GM18517 (cell line): ENCODE data around the gene GIPC3.
A peak's percentile ranks its signal among the peaks of the same experiment; 100 is the strongest.
"Not testable (repeated sequence)": the region's sequence is repeated elsewhere in the genome, so short reads cannot be mapped to it uniquely, and the experiment has no call there.

Experiments
- ATAC-seq: cut with Tn5 transposase; IDR thresholded peaks from one replicate; pipeline ENCODE4 v1.9.1; 2021; ENCODE audit warnings: mild to moderate bottlenecking, moderate library complexity; ENCODE audit not compliant: unreplicated experiment

GIPC3 gene

DNA sequence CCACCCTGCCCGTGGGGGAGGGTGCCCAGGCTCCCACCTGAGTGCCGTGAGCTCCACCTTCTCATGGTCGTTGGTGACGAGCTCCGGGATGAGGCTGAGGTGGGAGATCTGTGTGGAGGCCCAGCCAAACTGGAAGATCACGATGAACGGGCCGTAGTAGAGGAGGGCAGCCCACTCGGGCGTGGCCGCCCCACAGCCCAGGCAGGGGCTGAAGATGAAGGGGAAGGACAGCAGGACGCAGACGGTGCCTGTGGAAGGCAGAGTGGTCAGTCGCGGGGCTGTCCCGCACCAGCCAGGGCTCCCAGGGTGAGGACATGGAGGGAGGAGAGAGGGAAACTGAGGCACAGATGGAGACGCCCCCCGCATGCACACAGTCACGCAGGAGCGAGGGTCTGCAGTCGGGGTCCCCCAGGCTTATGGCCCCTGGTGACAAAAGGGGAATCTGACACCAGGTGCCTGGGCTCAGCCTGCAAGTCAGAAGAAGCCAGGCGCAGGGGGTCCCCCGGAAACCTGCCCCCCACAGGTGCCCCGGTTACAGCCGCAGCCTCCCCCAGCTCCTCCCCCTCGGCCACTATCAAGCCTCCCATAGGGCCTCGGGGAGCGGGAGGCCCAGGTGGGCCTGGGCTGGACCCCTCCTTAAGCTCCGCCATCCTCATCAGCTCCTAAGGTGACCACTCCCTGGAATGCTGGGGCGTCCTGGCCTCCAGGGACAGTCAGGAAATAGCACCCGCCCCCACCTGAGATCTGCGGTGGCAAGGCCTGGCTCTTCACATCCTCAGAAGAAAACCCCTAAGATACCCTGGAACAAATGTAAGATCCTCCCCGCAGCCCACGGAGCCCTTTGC lies 34.1 kb upstream of the GIPC3 start:
- ATAC-seq = no peak

DNA sequence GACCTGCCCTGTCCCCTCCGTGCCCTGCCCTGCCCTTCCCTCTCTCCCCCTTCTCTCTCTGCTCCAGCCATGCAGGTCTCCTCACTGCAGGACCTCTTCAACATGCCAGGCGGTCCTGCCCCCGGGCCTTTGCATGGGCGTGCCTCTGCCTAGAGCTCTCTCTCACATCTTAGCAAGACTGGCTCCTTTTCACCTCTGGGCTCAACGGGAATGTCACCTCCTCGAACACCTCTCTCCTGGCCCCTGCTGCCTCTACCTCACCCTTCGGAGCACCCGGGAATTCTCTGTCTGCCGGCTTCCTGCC lies 33.5 kb upstream of the GIPC3 start:
- no peak for ATAC-seq

DNA sequence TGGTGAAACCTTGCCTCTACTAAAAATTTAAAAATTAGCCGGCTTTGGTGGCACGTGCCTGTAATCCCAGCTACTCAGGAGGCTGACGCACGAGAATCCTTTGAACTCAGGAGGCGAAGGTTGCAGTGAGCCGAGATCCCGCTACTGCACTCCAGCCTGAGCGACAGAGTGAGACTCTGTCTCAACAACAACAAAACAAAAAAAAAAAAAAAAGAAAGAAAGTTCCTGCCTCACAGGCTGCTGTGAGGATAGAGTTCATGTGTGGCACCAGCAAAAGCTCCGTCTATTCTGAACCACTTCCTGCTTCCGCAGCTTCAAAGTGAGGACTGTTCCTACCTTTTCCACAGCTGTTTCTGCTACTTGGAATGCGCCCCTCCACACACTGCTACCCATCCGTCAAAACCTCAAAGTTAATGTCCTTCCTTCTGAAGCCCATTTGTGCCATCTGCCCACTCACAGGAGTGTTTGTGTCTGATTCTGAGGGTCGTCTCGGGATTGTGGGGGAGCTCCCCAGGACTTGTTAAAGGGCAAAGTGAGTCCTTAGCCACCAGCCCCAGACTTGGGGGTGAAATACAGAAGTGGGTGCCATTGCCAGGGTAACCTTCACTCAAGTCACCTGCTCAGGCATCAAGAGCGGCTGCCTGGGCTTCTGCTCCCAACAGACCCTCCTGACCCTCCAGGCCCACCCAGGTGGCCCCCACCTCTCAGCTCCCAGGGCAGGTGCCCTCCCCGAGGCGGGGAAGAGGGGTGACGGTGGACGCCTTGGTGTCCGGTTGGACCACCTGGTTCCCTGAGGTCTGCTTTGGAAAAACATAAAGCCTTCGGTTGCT lies 30.8 kb upstream of the GIPC3 start:
- ATAC-seq = no peak

DNA sequence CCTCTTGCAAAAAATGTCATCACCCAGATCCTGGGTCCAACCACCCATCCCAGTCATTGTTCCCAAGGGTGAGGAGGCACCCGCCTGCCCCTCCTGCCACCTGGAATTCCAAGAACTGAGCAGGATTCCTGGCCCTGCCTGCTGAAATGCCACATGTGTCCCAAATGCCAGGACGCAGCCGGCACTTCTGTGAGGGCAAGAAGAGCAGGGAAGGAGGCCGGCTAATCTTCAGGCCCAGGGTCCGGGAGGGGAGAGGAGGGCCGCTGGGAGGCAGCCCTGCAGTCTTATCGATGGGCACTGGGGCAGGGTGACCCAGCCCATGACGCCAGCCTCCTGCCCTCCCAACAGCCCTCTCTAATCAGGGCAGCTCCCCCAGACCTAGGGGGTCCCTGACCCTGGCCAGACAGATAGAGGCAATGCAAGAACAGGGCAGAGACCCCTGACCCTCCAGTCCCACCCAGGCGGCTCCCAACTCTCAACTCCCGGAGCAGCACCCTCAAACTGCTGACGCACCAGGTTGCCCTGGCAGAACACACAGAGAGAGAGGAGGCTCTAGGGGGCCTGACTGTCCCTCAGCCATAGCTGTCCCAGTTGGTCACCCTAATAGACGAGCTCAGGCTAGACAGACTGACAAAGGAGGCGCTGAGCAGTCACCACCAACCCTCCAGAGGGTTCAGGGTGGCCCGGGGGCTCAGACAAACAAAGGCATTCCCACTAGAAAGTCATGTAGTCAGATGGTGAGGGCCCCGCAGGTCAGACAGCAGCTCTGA lies 29.4 kb upstream of the GIPC3 start:
- no peak for ATAC-seq

DNA sequence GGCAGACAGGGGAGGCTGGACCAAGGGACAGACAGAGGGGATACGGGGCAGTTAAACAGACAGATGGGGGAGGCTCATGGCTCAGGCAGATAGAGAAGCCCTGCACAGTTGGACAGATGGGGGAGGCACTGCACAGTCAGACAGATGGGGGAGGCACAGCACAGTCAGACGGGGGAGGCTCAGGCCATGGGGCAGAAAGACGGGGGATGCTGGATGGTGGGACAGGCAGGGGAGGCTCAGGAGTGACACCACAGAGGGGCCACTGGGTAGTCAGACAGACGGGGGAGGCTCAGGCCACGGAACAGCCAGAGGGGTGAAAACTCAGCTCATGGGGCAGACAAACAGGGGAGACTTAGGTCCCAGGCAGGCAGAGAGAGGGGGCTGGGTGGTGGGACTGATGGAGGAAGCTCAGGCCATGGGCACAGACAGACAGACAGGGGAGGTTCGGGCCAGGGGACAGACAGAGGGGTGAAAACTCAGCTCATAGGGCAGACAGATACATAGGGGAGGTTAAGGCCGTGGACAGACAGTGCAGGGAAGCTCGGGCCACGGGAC lies 28.8 kb upstream of the GIPC3 start:
- no peak for ATAC-seq

DNA sequence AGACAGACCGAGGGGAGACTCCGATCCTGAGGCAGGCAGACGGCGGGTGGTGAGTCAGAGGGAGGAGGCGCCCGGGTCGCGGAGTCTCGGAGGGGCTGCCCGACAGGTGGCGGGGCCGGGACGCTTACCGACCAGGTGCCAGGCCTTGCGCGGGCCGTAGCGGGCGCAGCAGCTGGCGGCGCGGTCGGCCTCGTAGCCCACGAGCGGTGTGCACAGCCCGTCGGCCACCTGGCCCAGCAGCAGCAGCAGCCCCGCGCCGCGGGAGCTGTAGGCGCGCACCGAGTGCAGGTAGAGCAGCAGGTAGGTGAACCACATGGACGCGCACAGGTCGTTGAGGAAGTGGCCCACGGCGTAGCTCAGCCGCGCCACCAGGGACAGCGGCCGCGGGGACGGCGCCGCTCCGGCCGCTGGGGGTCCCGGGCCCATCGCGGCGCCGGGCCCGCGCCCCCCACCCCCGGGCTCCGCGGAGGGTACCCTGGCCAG lies 28.3 kb upstream of the GIPC3 start:
- ATAC-seq = peak; percentile 20

DNA sequence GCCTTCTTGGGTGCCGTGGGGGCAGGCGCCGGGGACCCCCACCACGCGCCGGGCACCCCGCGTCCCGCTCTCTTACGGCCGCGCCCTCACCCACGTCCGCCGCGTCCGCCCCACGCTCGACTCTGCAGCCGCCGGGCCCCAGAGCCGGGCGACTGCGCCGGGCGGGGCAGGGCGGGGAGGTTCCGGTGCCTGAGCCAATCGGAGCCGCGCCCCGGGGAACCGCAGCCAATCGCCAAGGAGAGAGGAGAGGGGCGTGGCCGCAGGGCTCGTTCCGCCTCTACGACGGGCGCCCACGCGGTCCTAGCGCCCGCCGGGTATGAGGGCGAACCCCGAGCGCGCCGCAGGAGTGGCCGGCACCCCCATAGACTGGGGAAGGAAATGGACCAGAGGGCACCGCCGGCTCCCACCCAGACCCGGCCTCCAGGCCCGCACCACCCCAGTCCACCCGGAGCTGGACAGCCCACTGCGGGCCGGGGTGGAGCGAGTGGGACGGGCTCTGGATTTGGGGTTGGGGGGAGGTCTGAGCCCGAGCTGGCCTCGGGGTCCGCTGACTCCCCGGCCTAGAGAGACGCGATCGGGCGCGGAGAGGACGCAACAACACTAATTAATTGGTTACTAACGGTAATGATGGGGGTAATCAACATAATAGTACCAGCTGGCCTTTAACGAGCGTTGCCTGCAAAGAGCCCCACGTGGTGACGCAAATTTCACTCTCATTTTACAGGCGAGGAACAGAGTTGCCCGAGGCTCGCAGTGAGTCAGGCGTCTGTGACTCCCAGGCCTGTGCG lies 27.6 kb upstream of the GIPC3 start, which contains the start of gene MFSD12:
TSS of gene MFSD12 (minus strand) at position 126 of the 788 bp plus-strand sequence. CDS start 183 bp downstream, outside the sequence.
- peak; percentile 68 for ATAC-seq

DNA sequence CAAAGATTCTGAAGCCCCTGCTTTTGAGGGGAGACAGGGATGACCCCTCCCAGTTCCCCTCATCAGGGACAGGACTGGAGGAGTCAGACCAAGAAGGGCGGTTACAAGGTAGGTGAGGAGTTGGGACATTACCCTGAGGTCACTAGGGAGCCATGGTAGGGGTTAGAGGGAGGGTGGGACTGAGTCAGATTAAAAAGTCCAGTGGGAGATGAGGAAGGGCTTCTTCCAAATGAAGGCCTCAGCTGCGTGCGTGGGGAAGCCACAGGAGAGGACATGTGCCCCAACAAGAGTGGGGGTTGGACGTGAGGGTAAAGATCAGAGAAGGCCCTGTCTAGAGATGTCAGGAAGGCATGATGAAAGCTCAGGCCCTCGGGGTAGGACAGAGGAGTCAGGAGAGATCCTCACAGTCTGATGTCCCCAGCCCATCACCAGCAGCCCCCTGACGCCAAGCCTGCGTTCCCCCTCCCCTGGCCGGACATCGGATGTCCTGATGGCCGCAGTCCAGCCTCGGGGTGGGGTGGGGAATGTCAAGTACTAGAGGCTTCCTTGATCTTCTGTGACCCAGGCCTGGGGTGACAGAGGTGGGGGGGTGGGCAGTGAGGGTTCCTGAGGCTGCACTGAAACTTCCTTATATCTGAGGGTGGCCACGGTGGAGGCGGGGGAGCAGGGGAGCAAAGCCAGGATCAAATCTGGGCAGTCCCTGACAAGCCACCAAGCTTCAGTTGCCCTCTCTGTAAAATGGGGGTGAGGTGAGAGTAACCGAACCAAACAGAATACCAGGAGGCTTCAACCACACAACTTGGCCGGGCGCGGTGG lies 21.4 kb upstream of the GIPC3 start:
- ATAC-seq = no peak

DNA sequence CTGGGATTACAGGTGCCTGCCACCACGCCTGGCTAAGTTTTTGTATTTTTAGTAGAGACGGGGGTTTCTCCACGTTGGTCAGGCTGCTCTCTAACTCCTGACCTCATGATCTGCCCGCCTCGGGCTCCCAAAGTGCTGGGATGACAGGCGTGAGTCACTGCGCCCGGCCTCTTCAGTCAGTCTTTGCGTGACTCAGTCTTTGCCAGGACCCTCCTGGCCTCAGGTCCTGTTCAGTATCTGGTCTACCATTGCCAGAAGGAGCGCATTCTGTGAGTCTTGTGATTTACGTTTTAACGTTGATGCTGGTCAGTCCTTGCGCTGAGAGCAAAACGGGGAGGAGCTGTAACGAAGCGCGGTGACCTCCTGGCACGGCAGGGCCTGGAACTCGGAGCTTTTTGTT lies 20.1 kb upstream of the GIPC3 start:
- no peak for ATAC-seq

DNA sequence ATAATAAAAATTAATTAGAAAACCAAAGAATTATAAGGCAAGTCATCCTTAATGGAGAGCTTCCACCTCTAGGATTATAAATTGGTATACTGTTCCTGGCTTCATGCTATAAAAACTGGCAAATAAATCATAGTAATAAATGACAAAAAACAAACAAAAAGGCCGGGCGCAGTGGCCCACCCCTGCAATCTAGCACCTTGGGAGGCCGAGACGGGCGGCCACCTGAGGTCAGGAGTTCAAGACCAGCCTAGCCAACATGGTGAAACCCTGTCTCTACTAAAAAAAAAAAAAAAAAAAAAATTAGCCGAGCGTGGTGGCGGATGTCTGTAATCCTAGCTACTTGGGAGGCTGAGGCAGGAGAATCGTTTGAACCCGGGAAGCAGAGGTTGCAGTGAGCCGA lies 15.2 kb upstream of the GIPC3 start:
- not testable (repeated sequence) for ATAC-seq

DNA sequence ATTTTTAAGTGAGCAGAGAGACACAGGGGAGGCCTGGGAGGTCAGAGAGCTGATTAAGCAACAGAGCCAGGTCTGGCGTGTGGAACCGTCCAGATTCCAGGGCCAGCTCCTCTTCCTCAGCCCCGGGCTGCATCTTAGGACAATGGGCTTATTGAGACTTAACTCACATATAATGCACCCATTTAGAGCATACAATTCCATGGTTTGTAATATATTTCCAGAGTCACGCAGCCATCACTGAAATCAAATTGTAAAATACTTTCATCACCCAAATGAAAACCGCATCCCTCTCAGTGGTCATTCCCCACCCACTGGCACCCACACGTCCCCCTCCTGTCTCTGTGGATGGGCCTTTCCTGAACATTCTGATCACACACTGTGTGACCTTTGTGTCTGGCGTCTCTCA lies 14.7 kb upstream of the GIPC3 start:
- ATAC-seq = no peak

DNA sequence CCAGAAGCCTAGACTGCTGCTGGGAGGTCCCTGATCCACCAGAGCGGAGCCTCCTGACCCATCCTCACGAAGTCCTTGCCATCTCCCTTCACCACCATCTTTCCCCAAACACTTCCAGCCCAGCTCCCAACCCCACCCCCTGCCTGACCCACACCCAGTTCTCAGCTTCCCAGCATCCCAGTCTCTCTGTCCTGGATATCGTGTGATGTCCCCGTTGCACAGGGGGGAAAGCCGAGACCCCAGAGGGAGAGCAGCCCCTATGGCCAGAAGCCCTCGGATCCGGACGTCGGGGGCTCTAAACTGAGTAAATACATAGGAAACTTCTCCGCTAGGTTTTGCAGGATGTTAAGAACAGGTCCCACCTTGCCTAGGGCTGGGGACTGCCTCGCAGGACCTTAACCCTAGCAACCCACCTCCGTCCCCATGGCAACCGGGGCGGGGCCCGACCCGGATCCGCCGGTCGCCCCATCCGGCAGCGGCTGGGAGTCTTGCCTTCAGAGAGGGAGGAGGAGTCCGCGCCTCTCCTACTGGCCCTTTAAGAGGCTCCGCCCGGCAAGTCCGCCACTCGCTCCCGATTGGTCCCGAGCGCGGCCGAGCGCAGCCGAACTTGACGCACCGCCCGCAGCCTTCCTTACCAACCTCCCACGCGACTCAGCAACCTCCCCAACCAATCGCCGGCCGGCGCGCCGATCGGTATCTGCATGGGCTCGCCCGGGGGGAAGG lies 13.0 kb upstream of the GIPC3 start:
- ATAC-seq = peak; percentile 92

DNA sequence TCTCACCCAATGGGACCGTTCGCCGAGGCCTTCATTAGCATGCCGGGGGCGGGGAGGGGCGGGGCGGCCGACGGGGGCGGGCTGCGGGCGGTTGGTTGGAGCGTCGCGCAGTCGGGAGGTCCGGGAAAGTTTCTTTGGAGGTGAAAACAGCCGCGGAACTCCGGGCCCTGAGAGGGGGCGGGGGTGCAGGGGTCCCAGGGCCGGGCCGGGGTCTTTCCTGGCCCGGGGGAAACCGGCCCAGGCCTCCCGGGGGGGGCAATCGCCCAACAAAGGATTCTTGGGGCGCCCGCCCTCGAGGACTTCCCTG lies 12.5 kb upstream of the GIPC3 start, which contains the start of gene HMG20B:
TSS of gene HMG20B (plus strand) at position 90 of the 307 bp plus-strand sequence. CDS start 366 bp downstream, outside the sequence.
- peak; percentile 1 for ATAC-seq

DNA sequence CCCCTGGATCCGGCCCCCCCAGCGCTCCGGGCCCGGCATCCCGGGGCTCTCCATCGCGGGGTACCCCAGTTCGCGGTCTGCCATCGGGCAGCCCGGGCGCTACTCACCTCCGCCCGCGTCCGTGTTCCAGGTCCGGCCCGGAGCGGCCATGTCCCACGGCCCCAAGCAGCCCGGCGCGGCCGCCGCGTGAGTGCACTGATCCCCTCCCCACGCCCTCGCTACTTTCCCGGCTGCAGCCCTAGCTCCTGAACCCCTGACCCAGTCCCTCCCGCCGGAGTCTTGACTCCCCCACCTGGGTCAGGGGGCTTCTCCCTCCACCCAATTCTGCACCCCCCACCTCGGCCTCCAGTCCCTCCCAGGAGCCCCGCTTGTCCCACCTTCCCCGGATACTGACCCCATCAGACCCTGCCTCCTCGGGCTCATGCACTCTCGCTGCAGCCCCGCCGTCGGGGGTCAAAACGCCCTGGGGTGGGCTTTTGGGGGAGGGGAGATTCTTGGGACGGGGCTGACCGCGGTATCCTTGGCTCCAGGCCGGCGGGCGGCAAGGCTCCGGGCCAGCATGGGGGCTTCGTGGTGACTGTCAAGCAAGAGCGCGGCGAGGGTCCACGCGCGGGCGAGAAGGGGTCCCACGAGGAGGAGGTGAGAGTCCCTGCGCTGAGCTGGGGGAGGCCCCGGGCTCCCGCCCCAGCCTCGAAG lies 12.0 kb upstream of the GIPC3 start:
- ATAC-seq = no peak

DNA sequence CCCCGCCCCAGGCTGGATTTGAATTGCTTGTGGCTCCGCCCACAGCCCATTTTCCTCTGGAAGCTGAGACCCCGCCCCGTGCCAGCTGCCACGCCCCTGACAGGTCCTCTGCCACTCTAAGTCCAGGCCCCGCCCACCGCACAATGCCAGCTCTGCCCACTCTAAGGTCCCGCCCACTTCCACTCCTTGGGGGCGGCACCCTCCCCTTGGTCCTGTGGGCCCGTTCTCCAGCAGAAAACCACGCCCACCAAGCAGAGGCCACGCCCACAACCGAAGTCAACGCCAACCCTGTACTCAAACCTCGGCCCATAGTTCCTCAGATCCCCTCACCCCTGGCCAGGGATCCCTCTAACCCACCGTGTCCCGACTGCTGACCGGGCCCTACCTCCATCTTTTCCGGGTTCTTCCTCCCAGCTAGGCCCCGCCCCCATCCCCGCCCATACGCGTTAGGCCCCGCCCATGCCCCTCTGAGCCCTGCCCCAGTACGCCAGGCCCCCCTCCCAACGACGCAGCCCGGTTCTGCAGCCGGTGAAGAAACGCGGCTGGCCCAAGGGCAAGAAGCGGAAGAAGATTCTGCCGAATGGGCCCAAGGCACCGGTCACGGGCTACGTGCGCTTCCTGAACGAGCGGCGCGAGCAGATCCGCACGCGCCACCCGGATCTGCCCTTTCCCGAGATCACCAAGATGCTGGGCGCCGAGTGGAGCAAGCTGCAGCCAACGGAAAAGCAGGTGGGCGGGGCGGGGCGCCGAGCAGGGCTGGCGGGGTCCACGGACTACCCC lies 11.2 kb upstream of the GIPC3 start:
- no peak for ATAC-seq

DNA sequence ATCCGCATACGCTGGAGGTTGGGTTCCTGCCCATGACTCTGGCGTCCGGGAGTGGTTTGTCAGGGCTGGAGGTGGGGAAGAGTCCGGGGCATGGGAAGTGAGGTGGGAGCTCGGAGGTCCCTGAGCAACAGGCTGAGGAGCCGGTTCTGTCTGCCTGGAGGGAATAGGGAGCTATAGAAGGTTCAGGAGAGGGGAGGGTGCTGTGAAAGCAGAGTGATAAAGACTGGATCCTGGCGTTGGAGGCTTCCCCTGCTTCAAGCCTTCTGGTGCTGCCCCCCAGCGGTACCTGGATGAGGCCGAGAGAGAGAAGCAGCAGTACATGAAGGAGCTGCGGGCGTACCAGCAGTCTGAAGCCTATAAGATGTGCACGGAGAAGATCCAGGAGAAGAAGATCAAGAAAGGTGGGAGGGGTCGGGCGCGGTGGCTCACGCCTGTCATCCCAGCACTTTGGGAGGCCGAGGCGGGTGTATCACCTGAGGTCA lies 10.0 kb upstream of the GIPC3 start:
- no peak for ATAC-seq
